Kidney (tissue), 14 donors: ENCODE results near the gene MXRA7. TPM values are rescaled to one million over a fixed set of nuclear protein-coding genes. Genes with fewer than 3 reads are reported as not detected.

Experiments used
- DNase-seq, 5 donors: peaks; one replicate each; pipeline ENCODE4 v3.0.0-alpha.2; 2013 to 2020
- FAIRE-seq: peaks from 2 replicates; lab custom pipeline; 2012; peaks lifted over from hg19 to GRCh38; lab: Jason Lieb, UNC
- H3K27ac ChIP-seq, 2 donors: one replicate each; pipeline ENCODE4 v1.7.0; 2013; ENCODE audit warnings: low read depth in 2 of 2, low read length in 2 of 2, inconsistent platforms in 1 of 2
- H3K27me3 ChIP-seq: one replicate; pipeline ENCODE4 v1.7.1; 2013; ENCODE audit warnings: low read length, inconsistent platforms; ENCODE audit not compliant: control insufficient read depth, insufficient read depth
- H3K36me3 ChIP-seq, 3 donors: one replicate each; pipeline versions ENCODE4 v1.7.0 to v1.7.1; 2013; ENCODE audit warnings: low read length in 3 of 3, control low read depth in 1 of 3, inconsistent platforms in 1 of 3; ENCODE audit not compliant: insufficient read depth in 3 of 3, control insufficient read depth in 2 of 3
- H3K4me1 ChIP-seq, 3 donors: one replicate each; pipeline versions ENCODE4 v1.7.0 to v1.7.1; 2013; ENCODE audit warnings: low read length in 3 of 3, inconsistent platforms in 1 of 3, low read depth in 1 of 3; ENCODE audit not compliant: control insufficient read depth in 2 of 3, insufficient read depth in 2 of 3
- H3K4me3 ChIP-seq, 3 donors: one replicate each; pipeline versions ENCODE4 v1.7.0 to v1.8.1; 2013; ENCODE audit warnings: low read length in 3 of 3, control low read depth in 1 of 3, inconsistent platforms in 1 of 3
- H3K9ac ChIP-seq, 3 donors: one replicate each; pipeline versions ENCODE4 v1.7.0 to v1.7.1; 2013; ENCODE audit warnings: low read length in 3 of 3, control low read depth in 1 of 3, inconsistent platforms in 1 of 3
- H3K9me3 ChIP-seq, 3 donors: one replicate each; pipeline versions ENCODE4 v1.7.0 to v1.7.1; 2013; ENCODE audit warnings: low read length in 3 of 3, control low read depth in 1 of 3, inconsistent platforms in 1 of 3; ENCODE audit not compliant: control insufficient read depth in 2 of 3, insufficient read depth in 1 of 3
- intact Hi-C: fragments of 100-400 bp; cut with DNase I; formaldehyde crosslinking; loops from one replicate; pipeline ENCODE4 v1.11.1; 2022
- polyA plus RNA-seq: library from polyadenylated mRNA; stranded (reverse); fragments of 350-450 nt; fragmentation: Illumina TruSeq; extraction: RNeasy Lipid Tissue Mini Kit (QIAGEN cat#74804); gene quantifications from one replicate; pipeline ENCODE4 v1.2.3, GENCODE V29; 2014; ENCODE audit warnings: low read depth, low replicate concordance; ENCODE audit not compliant: insufficient read depth
- total RNA-seq: library from RNA; stranded (reverse); fragmentation: NEBNext Ultra II Directional; extraction: Animal tissue kit (Norgen Biotek cat#: 25700); gene quantifications from one replicate; pipeline ENCODE4 v1.2.1, GENCODE V29; 2021
- TF ChIP-seq, protein P1 (sequence below): IDR thresholded peaks from 3 replicates; pipeline ENCODE4 v1.5.1; 2012; ENCODE audit warnings: mild to moderate bottlenecking, moderate library complexity, borderline replicate concordance; ENCODE audit not compliant: insufficient read depth; ENCODE audit errors: extremely low read depth
- donor health status: control.
- donor health status: control.
- donor health status: control.
- donor health status: control.
- donor health status: control.
- donor health status: DM: yes; HTN: yes; CAD: no.
- donor health status: Normal renal cell carcinoma (clear cell type).

The MXRA7 gene
- total and polyA plus RNA-seq, 2 donors from 2014 or later, result 72.4 to 130 TPM

DNA sequence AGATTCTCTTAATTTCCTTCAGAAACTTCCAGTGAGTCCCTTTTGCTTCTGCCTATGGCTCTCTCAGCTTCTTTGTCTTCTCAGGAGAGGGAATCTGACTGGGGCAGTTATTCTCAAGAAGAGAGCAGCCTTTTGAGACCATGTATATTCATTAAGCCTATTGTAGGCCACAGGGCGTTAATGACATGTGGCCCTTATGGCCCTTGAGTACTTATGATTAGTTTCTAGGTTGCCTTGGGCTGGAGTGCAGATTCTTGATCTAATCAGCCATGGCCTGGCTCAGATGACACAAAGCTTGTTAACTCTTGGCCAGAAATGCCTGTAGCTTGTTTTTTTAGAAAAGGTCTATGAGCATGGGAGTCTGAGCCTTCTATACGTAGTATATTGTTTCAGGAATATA, 44.5 kb upstream of the MXRA7 start:
- H3K4me3 ChIP-seq, result no peak overlapping the region
- TF ChIP-seq, protein P1, sequence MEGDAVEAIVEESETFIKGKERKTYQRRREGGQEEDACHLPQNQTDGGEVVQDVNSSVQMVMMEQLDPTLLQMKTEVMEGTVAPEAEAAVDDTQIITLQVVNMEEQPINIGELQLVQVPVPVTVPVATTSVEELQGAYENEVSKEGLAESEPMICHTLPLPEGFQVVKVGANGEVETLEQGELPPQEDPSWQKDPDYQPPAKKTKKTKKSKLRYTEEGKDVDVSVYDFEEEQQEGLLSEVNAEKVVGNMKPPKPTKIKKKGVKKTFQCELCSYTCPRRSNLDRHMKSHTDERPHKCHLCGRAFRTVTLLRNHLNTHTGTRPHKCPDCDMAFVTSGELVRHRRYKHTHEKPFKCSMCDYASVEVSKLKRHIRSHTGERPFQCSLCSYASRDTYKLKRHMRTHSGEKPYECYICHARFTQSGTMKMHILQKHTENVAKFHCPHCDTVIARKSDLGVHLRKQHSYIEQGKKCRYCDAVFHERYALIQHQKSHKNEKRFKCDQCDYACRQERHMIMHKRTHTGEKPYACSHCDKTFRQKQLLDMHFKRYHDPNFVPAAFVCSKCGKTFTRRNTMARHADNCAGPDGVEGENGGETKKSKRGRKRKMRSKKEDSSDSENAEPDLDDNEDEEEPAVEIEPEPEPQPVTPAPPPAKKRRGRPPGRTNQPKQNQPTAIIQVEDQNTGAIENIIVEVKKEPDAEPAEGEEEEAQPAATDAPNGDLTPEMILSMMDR, result no peak
- DNase-seq, result no peak
- no peak overlapping the region for H3K9ac ChIP-seq
- H3K4me1 ChIP-seq, result no peaks in the 10 kb centered on the region
- no peak for FAIRE-seq
- intact Hi-C loops, result no loop called here
- H3K27me3 ChIP-seq, result no peaks in the 10 kb centered on the region
- peaks cover 0 to 5% (median 0%) of the 10 kb centered on the region in 3 donors for H3K36me3 ChIP-seq
- no peaks in the 10 kb centered on the region for H3K9me3 ChIP-seq
- no peak overlapping the region for H3K27ac ChIP-seq

DNA sequence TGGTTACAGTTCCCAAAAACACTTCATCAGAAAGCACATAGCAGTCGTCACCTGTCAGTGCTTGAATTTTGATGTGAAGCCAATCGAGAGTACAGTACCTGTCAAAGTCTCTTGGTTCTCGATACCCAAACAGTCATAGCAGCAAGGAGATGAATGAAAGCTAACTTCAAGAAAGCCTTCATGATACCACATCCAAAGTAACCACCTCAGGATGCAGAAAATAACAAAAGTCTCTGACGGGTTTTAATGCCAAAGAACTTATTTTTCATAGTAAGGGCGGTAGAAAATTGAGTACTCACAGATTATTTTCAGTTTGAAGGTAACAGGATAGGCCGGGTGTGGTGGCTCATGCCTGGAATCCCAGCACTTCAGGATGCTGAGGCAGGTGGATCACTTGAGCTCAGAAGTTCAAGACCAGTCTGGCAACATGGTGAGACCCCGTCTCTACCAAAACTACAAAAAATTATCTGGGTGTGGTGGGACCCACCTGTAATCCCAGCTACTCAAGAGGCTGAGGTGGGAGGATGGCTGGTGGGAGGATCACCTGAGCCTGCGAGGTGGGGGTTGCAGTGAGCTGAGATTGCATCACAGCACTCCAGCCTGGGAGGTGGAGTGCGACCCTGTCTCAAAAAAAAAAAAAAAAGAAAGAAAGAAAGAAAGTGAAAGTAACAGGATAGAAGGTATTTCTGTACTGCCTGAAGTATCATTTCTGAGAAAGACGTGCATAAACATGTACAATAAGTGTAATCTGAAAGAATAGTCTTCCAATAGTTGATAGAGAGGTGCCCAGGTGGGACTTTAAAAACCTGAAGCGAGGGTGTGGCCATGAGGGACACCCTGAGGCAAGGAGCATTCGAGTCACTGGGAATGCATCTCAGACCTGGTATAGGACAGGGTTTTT, 42.5 kb upstream of the MXRA7 start:
- Histone ChIP-seq H3K36me3 (peaks cover 0 to 5% (median 0%) of the 10 kb centered on the region in 3 donors), H3K27ac (no peak overlapping the region)
- no peak for FAIRE-seq

DNA sequence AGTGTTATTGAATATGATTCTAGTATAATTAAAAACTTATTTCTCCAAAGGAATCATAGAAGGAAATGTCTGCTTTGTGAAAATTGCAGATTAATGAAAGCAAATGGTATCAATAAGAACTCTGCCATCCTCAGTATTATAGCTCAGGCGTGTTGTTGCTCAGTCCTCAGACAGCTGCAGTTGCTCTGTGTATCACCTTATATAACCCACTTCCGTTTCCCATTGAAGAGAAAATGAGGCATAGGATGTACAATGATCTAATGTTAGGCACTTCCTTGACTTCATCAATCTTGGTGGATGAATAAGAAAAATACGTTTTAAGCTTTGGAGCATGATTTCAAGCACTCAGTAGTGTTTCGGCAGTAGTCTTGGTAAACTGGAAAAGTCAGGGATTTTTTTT, 41.2 kb upstream of the MXRA7 start:
- FAIRE-seq (no peak), DNase-seq (no peak)
- H3K4me1 ChIP-seq, result no peaks in the 10 kb centered on the region
- no peak overlapping the region for H3K4me3 ChIP-seq
- H3K27ac ChIP-seq, result no peak overlapping the region
- H3K36me3 ChIP-seq, result peaks cover 0 to 3% (median 0%) of the 10 kb centered on the region in 3 donors
- H3K9ac ChIP-seq, result no peak overlapping the region
- no peaks in the 10 kb centered on the region for H3K9me3 ChIP-seq
- no peaks in the 10 kb centered on the region for H3K27me3 ChIP-seq
- TF ChIP-seq, protein P1, result no peak
- intact Hi-C loops, result no loop called here

More for the DNA sequence above, 42.5 kb upstream of the MXRA7 start:
- TF ChIP-seq, protein P1, result no peak
- Histone ChIP-seq H3K27me3 (no peaks in the 10 kb centered on the region), H3K4me3 (no peak overlapping the region), H3K9me3 (no peaks in the 10 kb centered on the region), H3K9ac (no peak overlapping the region), H3K4me1 (no peaks in the 10 kb centered on the region)
- no peak for DNase-seq
- intact Hi-C loops, result no loop called here
